Liver (tissue), 9 donors: ENCODE results near the gene TUBGCP2. TPM values are rescaled to one million over a fixed set of nuclear protein-coding genes. Genes with fewer than 3 reads are reported as not detected.

ENCODE experiments used
- DNase-seq: peaks from one replicate; pipeline ENCODE4 v3.0.0-alpha.2; 2017; ENCODE audit warnings: low spot score
- H3K27ac ChIP-seq, 2 donors: one replicate each; pipeline ENCODE4 v1.7.0; 2013; ENCODE audit warnings: inconsistent platforms in 2 of 2, low read length in 2 of 2, control low read depth in 1 of 2, low read depth in 1 of 2, mild to moderate bottlenecking in 1 of 2
- H3K27me3 ChIP-seq, 4 donors: one replicate each; pipeline versions ENCODE4 v1.6.1 to v1.7.0; 2013; ENCODE audit warnings: low read length in 3 of 4, inconsistent platforms in 1 of 4, mild to moderate bottlenecking in 1 of 4, moderate library complexity in 1 of 4; ENCODE audit not compliant: control insufficient read depth in 4 of 4, insufficient read depth in 4 of 4
- H3K36me3 ChIP-seq, 4 donors: one replicate each; pipeline versions ENCODE4 v1.6.1 to v1.7.0; 2013; ENCODE audit warnings: low read length in 3 of 4, mild to moderate bottlenecking in 3 of 4, low read depth in 1 of 4, moderate library complexity in 1 of 4; ENCODE audit not compliant: control insufficient read depth in 4 of 4, insufficient read depth in 3 of 4
- H3K4me1 ChIP-seq, 4 donors: one replicate each; pipeline versions ENCODE4 v1.6.1 to v1.7.0; 2013; ENCODE audit warnings: low read length in 3 of 4, mild to moderate bottlenecking in 3 of 4, moderate library complexity in 1 of 4; ENCODE audit not compliant: control insufficient read depth in 4 of 4, insufficient read depth in 4 of 4
- H3K4me3 ChIP-seq, 3 donors: one replicate each; pipeline versions ENCODE4 v1.6.1 to v1.7.0; 2013; ENCODE audit warnings: low read length in 3 of 3, control low read depth in 1 of 3, low read depth in 1 of 3, mild to moderate bottlenecking in 1 of 3
- H3K9ac ChIP-seq, 2 donors: one replicate each; pipeline ENCODE4 v1.7.0; 2013; ENCODE audit warnings: low read length in 2 of 2, mild to moderate bottlenecking in 2 of 2, moderate library complexity in 2 of 2, control low read depth in 1 of 2, low read depth in 1 of 2
- H3K9me3 ChIP-seq, 4 donors: one replicate each; pipeline versions ENCODE4 v1.6.1 to v1.7.0; 2013; ENCODE audit warnings: low read length in 3 of 4; ENCODE audit not compliant: control insufficient read depth in 4 of 4
- EGR1 ChIP-seq, 2 donors: IDR thresholded peaks; 2 replicates each; pipeline ENCODE4 v1.6.1; 2016 to 2018; ENCODE audit warnings: antibody characterized with exemption in 2 of 2, low read depth in 2 of 2
- FOXA1 ChIP-seq: IDR thresholded peaks from 2 replicates; pipeline ENCODE4 v1.6.1; 2016; ENCODE audit warnings: antibody characterized with exemption
- FOXA2 ChIP-seq: IDR thresholded peaks from 2 replicates; pipeline ENCODE4 v1.6.1; 2016; ENCODE audit warnings: antibody characterized with exemption
- GABPA ChIP-seq, 2 donors: IDR thresholded peaks in 1 of 2; conservative IDR thresholded peaks in 1 of 2; 2 replicates each; pipeline ENCODE4 v1.6.1; 2016; ENCODE audit warnings: antibody characterized with exemption in 2 of 2, mild to moderate bottlenecking in 1 of 2, moderate library complexity in 1 of 2
- HNF4A ChIP-seq, 2 donors: conservative IDR thresholded peaks; 2 replicates each; pipeline ENCODE4 v1.6.1; 2016; ENCODE audit warnings: antibody characterized with exemption in 2 of 2, mild to moderate bottlenecking in 2 of 2
- HNF4G ChIP-seq: IDR thresholded peaks from 2 replicates; pipeline ENCODE4 v1.6.1; 2016; ENCODE audit warnings: antibody characterized with exemption
- JUND ChIP-seq, 2 donors: IDR thresholded peaks; 2 replicates each; pipeline ENCODE4 v1.6.1; 2016; ENCODE audit warnings: antibody characterized with exemption in 2 of 2
- NR2F2 ChIP-seq: IDR thresholded peaks from 2 replicates; pipeline ENCODE4 v1.6.1; 2016; ENCODE audit warnings: antibody characterized with exemption
- RAD21 ChIP-seq, 2 donors: IDR thresholded peaks; 2 replicates each; pipeline ENCODE4 v1.6.1; 2016; ENCODE audit warnings: antibody characterized with exemption in 2 of 2, mild to moderate bottlenecking in 2 of 2
- RXRA ChIP-seq, 2 donors: IDR thresholded peaks; 2 replicates each; pipeline ENCODE4 v1.6.1; 2017 to 2018; ENCODE audit warnings: antibody characterized with exemption in 2 of 2, mild to moderate bottlenecking in 1 of 2
- SP1 ChIP-seq: IDR thresholded peaks from 2 replicates; pipeline ENCODE4 v1.6.1; 2018; ENCODE audit warnings: antibody characterized with exemption, mild to moderate bottlenecking
- TAF1 ChIP-seq: conservative IDR thresholded peaks from 2 replicates; pipeline ENCODE4 v1.6.1; 2016; ENCODE audit warnings: antibody characterized with exemption, mild to moderate bottlenecking
- YY1 ChIP-seq: IDR thresholded peaks from 2 replicates; pipeline ENCODE4 v1.6.1; 2016; ENCODE audit warnings: antibody characterized with exemption, mild to moderate bottlenecking
- WGBS: extraction: QIAGEN DNeasy Blood & Tissue Kit; methylation state at CpG from one replicate; pipeline ENCODE4 v1.1.7; 2013; 5-methylcytosine and 5-hydroxymethylcytosine counted together
- polyA plus RNA-seq, 2 donors: library from polyadenylated mRNA; stranded (reverse) in 1 of 2; unstranded in 1 of 2; fragments of 200-250 nt in 1 of 2; fragments of >200 nt in 1 of 2; fragmentation: Nextera tagmentation in 1 of 2; extraction: Ambion mirVana in 1 of 2; gene quantifications; one replicate each; pipeline versions ENCODE4 v1.2.1 to v1.2.3, GENCODE V29; 2013 to 2015
- total RNA-seq, 2 donors: library from RNA; depleted of rRNA; stranded (reverse); fragments of >200 nt; gene quantifications; one replicate each; pipeline ENCODE4 v1.2.3, GENCODE V29; 2014
- TF ChIP-seq, protein P1 (sequence below): IDR thresholded peaks from 2 replicates; pipeline ENCODE4 v1.6.1; 2016; ENCODE audit warnings: antibody characterized with exemption
- TF ChIP-seq, protein P2 (sequence below): IDR thresholded peaks from 2 replicates; pipeline ENCODE4 v1.6.1; 2016; ENCODE audit warnings: antibody characterized with exemption
- TF ChIP-seq, protein P3 (sequence below): fragments of 150-350 bp; IDR thresholded peaks from 2 replicates; pipeline ENCODE4 v1.5.1; 2017; ENCODE audit warnings: improper control_type of control experiment, low read depth, low read length; ENCODE audit not compliant: missing input control
- TF ChIP-seq, protein P4 (sequence below): IDR thresholded peaks from 2 replicates; pipeline ENCODE4 v1.6.1; 2016; ENCODE audit warnings: antibody characterized with exemption
- TF ChIP-seq, protein P5 (sequence below): IDR thresholded peaks from 2 replicates; pipeline ENCODE4 v1.6.1; 2016; ENCODE audit warnings: antibody characterized with exemption, mild to moderate bottlenecking
- donor health status: healthy.
- donor health status: healthy.
- donor health status: healthy.
- donor health status: healthy.
- donor health status: healthy.

Gene TUBGCP2
- total and polyA plus RNA-seq, 4 donors: 18.8 to 32.4 (median 27.6) TPM

DNA sequence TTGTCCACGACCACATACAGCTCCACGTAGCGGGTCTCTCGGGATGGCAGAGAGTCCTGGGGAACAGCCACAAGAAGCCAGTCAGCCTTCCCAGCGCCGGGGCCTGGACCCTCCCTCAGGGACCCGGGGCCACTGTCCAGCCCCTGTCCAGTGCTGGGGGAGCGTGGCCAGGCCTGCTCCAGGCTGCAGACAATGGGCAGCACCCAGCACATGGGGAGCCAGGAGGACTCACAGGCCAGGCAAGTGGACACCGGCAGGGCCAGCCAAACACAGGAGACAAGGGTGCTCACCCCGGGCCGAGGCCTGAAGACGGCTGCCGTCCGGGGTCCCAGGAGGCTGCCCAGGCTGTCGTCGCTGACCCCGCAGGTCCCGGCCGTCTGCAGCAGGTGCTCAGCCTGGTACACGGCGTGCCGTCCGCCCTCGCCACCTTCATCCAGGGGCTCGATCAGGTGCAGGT, 35.7 kb downstream of the TUBGCP2 start:
- no peak for TF ChIP-seq FOXA2
- no peak for TF ChIP-seq EGR1 (IDR thresholded peaks at IDR 0.05; ENCODE audit: low read depth in 2 of 2)
- no peak for TF ChIP-seq JUND (IDR thresholded peaks at IDR 0.05)
- no peak for TF ChIP-seq RXRA (IDR thresholded peaks at IDR 0.05)
- TF ChIP-seq TAF1: no peak
- TF ChIP-seq, protein P1, sequence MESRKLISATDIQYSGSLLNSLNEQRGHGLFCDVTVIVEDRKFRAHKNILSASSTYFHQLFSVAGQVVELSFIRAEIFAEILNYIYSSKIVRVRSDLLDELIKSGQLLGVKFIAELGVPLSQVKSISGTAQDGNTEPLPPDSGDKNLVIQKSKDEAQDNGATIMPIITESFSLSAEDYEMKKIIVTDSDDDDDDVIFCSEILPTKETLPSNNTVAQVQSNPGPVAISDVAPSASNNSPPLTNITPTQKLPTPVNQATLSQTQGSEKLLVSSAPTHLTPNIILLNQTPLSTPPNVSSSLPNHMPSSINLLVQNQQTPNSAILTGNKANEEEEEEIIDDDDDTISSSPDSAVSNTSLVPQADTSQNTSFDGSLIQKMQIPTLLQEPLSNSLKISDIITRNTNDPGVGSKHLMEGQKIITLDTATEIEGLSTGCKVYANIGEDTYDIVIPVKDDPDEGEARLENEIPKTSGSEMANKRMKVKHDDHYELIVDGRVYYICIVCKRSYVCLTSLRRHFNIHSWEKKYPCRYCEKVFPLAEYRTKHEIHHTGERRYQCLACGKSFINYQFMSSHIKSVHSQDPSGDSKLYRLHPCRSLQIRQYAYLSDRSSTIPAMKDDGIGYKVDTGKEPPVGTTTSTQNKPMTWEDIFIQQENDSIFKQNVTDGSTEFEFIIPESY: no peak
- no peak for TF ChIP-seq HNF4A (conservative IDR thresholded peaks at IDR 0.05)
- no peak for TF ChIP-seq FOXA1
- TF ChIP-seq, protein P2, sequence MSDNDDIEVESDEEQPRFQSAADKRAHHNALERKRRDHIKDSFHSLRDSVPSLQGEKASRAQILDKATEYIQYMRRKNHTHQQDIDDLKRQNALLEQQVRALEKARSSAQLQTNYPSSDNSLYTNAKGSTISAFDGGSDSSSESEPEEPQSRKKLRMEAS: no peak
- TF ChIP-seq RAD21 (IDR thresholded peaks at IDR 0.05): no peak
- no peak for TF ChIP-seq SP1
- TF ChIP-seq, protein P3, sequence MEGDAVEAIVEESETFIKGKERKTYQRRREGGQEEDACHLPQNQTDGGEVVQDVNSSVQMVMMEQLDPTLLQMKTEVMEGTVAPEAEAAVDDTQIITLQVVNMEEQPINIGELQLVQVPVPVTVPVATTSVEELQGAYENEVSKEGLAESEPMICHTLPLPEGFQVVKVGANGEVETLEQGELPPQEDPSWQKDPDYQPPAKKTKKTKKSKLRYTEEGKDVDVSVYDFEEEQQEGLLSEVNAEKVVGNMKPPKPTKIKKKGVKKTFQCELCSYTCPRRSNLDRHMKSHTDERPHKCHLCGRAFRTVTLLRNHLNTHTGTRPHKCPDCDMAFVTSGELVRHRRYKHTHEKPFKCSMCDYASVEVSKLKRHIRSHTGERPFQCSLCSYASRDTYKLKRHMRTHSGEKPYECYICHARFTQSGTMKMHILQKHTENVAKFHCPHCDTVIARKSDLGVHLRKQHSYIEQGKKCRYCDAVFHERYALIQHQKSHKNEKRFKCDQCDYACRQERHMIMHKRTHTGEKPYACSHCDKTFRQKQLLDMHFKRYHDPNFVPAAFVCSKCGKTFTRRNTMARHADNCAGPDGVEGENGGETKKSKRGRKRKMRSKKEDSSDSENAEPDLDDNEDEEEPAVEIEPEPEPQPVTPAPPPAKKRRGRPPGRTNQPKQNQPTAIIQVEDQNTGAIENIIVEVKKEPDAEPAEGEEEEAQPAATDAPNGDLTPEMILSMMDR: no peak
- no peak for TF ChIP-seq YY1
- no peak for TF ChIP-seq NR2F2
- TF ChIP-seq GABPA (IDR thresholded peaks at IDR 0.05 in 1 of 2, conservative IDR thresholded peaks at IDR 0.05 in 1 of 2): no peak
- TF ChIP-seq, protein P4, sequence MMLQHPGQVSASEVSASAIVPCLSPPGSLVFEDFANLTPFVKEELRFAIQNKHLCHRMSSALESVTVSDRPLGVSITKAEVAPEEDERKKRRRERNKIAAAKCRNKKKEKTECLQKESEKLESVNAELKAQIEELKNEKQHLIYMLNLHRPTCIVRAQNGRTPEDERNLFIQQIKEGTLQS: no peak
- no peak for TF ChIP-seq HNF4G
- TF ChIP-seq, protein P5, sequence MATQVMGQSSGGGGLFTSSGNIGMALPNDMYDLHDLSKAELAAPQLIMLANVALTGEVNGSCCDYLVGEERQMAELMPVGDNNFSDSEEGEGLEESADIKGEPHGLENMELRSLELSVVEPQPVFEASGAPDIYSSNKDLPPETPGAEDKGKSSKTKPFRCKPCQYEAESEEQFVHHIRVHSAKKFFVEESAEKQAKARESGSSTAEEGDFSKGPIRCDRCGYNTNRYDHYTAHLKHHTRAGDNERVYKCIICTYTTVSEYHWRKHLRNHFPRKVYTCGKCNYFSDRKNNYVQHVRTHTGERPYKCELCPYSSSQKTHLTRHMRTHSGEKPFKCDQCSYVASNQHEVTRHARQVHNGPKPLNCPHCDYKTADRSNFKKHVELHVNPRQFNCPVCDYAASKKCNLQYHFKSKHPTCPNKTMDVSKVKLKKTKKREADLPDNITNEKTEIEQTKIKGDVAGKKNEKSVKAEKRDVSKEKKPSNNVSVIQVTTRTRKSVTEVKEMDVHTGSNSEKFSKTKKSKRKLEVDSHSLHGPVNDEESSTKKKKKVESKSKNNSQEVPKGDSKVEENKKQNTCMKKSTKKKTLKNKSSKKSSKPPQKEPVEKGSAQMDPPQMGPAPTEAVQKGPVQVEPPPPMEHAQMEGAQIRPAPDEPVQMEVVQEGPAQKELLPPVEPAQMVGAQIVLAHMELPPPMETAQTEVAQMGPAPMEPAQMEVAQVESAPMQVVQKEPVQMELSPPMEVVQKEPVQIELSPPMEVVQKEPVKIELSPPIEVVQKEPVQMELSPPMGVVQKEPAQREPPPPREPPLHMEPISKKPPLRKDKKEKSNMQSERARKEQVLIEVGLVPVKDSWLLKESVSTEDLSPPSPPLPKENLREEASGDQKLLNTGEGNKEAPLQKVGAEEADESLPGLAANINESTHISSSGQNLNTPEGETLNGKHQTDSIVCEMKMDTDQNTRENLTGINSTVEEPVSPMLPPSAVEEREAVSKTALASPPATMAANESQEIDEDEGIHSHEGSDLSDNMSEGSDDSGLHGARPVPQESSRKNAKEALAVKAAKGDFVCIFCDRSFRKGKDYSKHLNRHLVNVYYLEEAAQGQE: no peak
- Histone ChIP-seq H3K36me3 (peaks cover 7 to 25% (median 7%) of the 10 kb centered on the region in 4 donors), H3K4me1 (peaks cover 8 to 10% (median 8%) of the 10 kb centered on the region in 4 donors), H3K9ac (no peak overlapping the region), H3K4me3 (no peak overlapping the region), H3K9me3 (no peaks in the 10 kb centered on the region), H3K27me3 (no peaks in the 10 kb centered on the region), H3K27ac (no peak overlapping the region)
- DNase-seq: no peak
- WGBS: 94% methylated on average over 25 of the region's 25 CpGs
